IPS-NIHi11 (cell line): ENCODE measurements around the gene PAX2.
A peak's percentile ranks its signal among the peaks of the same experiment; 100 is the strongest.

ENCODE experiments used
- DNase-seq: peaks from one replicate; pipeline ENCODE4 v3.0.0; 2012; ENCODE audit warnings: mixed read lengths, low spot score

PAX2 gene

GRCh38 chr10:100878291-100878910 lies 133.0 kb downstream of the PAX2 start:
- peak; percentile 88 for DNase-seq
